A673 (cell line): Measurements from ENCODE around the gene CLDN11. TPM values are rescaled to one million over a fixed set of nuclear protein-coding genes. Genes with fewer than 3 reads are reported as not detected.

Source experiments
- BruUV-seq: library from RNA; stranded (reverse); fragments of 400-500 nt; replicated peaks from 2 replicates; lab custom pipeline; 2021; lab: Mats Ljungman, UMichigan
- CTCF ChIA-PET: fragments of 300-600 bp; sonication (Branson Sonifier 250); formaldehyde crosslinking; loops from one replicate; lab custom pipeline; 2022; ENCODE audit warnings: antibody characterized with exemption; lab: Charles Lee
- POLR2A ChIA-PET: fragments of 300-600 bp; sonication (Branson Sonifier 250); formaldehyde crosslinking; loops from one replicate; lab custom pipeline; 2022; ENCODE audit warnings: antibody characterized with exemption; ENCODE audit not compliant: low non-redundant PET; lab: Charles Lee
- DNase-seq: peaks from one replicate; pipeline ENCODE4 v3.0.0-alpha.2; 2015; ENCODE audit warnings: low spot score
- H3K27ac ChIP-seq: fragments of 200-600 bp; sonication (generic); 2 replicates; pipeline ENCODE4 v1.5.1; 2016; ENCODE audit warnings: mixed run types, low read depth, mild to moderate bottlenecking, mixed read lengths, antibody characterized with exemption, low read length; ENCODE audit not compliant: poor library complexity, severe bottlenecking
- H3K27me3 ChIP-seq: fragments of 200-600 bp; sonication (generic); replicated peaks from 2 replicates; pipeline ENCODE4 v1.6.1; 2017; ENCODE audit warnings: mixed run types, low read depth, mild to moderate bottlenecking, mixed read lengths, antibody characterized with exemption, low read length; ENCODE audit not compliant: insufficient read depth, poor library complexity
- H3K36me3 ChIP-seq: fragments of 200-600 bp; sonication (generic); 2 replicates; pipeline ENCODE4 v1.6.1; 2016; ENCODE audit warnings: mixed run types, mild to moderate bottlenecking, mixed read lengths, antibody characterized with exemption, low read length; ENCODE audit not compliant: insufficient read depth, poor library complexity, severe bottlenecking
- H3K4me1 ChIP-seq: fragments of 200-600 bp; sonication (generic); 2 replicates; pipeline ENCODE4 v1.6.1; 2017; ENCODE audit warnings: mixed run types, mild to moderate bottlenecking, mixed read lengths, antibody characterized with exemption, low read length; ENCODE audit not compliant: insufficient read depth, poor library complexity, severe bottlenecking
- H3K4me3 ChIP-seq: fragments of 200-600 bp; sonication (generic); 2 replicates; pipeline ENCODE4 v1.5.1; 2016; ENCODE audit warnings: low read depth, mixed run types, mild to moderate bottlenecking, mixed read lengths, low read length; ENCODE audit not compliant: poor library complexity, severe bottlenecking
- H3K9me3 ChIP-seq: fragments of 200-600 bp; sonication (generic); 2 replicates; pipeline ENCODE4 v1.6.1; 2016; ENCODE audit warnings: mixed run types, low read depth, mild to moderate bottlenecking, mixed read lengths, antibody characterized with exemption, low read length; ENCODE audit not compliant: poor library complexity, severe bottlenecking
- CTCF ChIP-seq: fragments of 300-800, 200-600 bp; sonication (generic); conservative IDR thresholded peaks from 2 replicates; pipeline ENCODE4 v1.5.1; 2017; ENCODE audit warnings: low read depth, mild to moderate bottlenecking, antibody characterized with exemption, low read length, moderate library complexity, mixed read lengths
- EZH2 ChIP-seq: fragments of 200-600 bp; sonication (generic); IDR thresholded peaks from 2 replicates; pipeline ENCODE4 v1.6.1; 2017; ENCODE audit warnings: borderline replicate concordance, low read depth, mild to moderate bottlenecking, mixed read lengths, antibody characterized with exemption, low read length; ENCODE audit not compliant: poor library complexity, severe bottlenecking
- intact Hi-C: fragments of 100-400 bp; cut with micrococcal nuclease; formaldehyde crosslinking; loops from one replicate; pipeline ENCODE4 v1.10.0; 2022; ENCODE audit not compliant: unreplicated experiment
- total RNA-seq: library from RNA; stranded (reverse); gene quantifications from 2 replicates; pipeline ENCODE4 v1.2.3, GENCODE V29; 2021

The CLDN11 gene
- total RNA-seq, 1 experiment from 2014 or later, result not detected

GRCh38 chr3:170441412-170441811, 22.7 kb downstream of the CLDN11 start:
- H3K9me3 ChIP-seq, result no peaks in the 10 kb centered on the region
- H3K4me1 ChIP-seq, result no peaks in the 10 kb centered on the region
- H3K4me3 ChIP-seq, result no peak overlapping the region
- H3K27ac ChIP-seq, result no peak overlapping the region
- intact Hi-C loops, result no loop called here
- no peaks in the 10 kb centered on the region for H3K27me3 ChIP-seq
- H3K36me3 ChIP-seq, result no peaks in the 10 kb centered on the region
- DNase-seq, result no peak
- POLR2A ChIA-PET, result no interaction called here
- TF ChIP-seq CTCF, result no peak
- TF ChIP-seq EZH2, result no peak
- no TSS peak for BruUV-seq
- CTCF ChIA-PET, result no interaction called here

DNA sequence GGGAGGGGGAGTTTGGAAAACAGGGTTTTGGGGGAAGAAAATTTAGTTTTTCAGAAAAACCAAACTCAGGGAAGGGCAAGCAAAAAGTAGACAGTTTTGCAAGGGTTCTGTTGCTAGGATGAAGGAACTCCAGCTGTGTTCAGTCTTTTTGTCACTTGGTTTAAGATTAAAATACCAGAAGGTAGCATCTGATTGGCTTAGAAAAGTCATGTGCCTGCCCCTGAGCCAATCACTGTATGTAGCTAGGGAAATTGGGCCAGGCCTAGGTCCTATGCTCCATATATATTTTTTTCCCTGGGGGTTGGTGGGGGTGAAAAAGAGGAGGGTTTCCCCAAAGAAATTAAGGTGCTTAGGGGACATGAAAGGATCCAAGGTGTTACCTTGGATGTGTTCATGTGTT, 24.3 kb downstream of the CLDN11 start:
- H3K4me3 ChIP-seq, result no peak overlapping the region
- no peak overlapping the region for H3K27ac ChIP-seq
- intact Hi-C loops, result no loop called here
- TF ChIP-seq CTCF, result no peak
- DNase-seq, result peak; percentile 10
- BruUV-seq, result no TSS peak
- H3K27me3 ChIP-seq, result no peaks in the 10 kb centered on the region
- no peaks in the 10 kb centered on the region for H3K4me1 ChIP-seq
- ChIA-PET POLR2A (no interaction called here), CTCF (interaction anchor here (0.7 kb wide), 2 partner anchors 67 to 254 kb away, joined by 3 to 4 read pairs; no protein-coding TSS in a partner anchor)
- H3K9me3 ChIP-seq, result no peaks in the 10 kb centered on the region
- no peaks in the 10 kb centered on the region for H3K36me3 ChIP-seq

GRCh38 chr3:170443457-170443856, 24.8 kb downstream of the CLDN11 start:
- H3K27ac ChIP-seq, result no peak overlapping the region
- no peaks in the 10 kb centered on the region for H3K36me3 ChIP-seq
- no peaks in the 10 kb centered on the region for H3K9me3 ChIP-seq
- no TSS peak for BruUV-seq
- intact Hi-C loops, result no loop called here
- no peak overlapping the region for H3K4me3 ChIP-seq
- H3K4me1 ChIP-seq, result no peaks in the 10 kb centered on the region
- CTCF ChIA-PET, result no interaction called here
- TF ChIP-seq CTCF, result no peak
- TF ChIP-seq EZH2, result no peak
- no peaks in the 10 kb centered on the region for H3K27me3 ChIP-seq
- POLR2A ChIA-PET, result no interaction called here
- DNase-seq, result no peak
